Loucy (cell line): ENCODE results near the gene NAA50.

Source experiments
- H2AFZ ChIP-seq: fragments of 200-600 bp; sonication (generic); 2 replicates; pipeline ENCODE4 v1.6.0; 2016; ENCODE audit warnings: antibody characterized with exemption, mild to moderate bottlenecking, low read length, moderate library complexity
- H3F3A ChIP-seq: fragments of 200-600 bp; 2 replicates; pipeline ENCODE4 v1.6.0; 2016; ENCODE audit warnings: antibody characterized with exemption, low read depth, mild to moderate bottlenecking
- H3K27me3 ChIP-seq: fragments of 200-600 bp; sonication (generic); 2 replicates; pipeline ENCODE4 v1.6.1; 2014; ENCODE audit warnings: low read length, mild to moderate bottlenecking; ENCODE audit not compliant: insufficient read depth, poor library complexity, severe bottlenecking
- H3K36me3 ChIP-seq: fragments of 200-600 bp; sonication (generic); 2 replicates; pipeline ENCODE4 v1.6.1; 2016; ENCODE audit warnings: low read length; ENCODE audit not compliant: insufficient read depth
- H3K4me1 ChIP-seq: fragments of 200-600 bp; sonication (generic); 2 replicates; pipeline ENCODE4 v1.5.1; 2014; ENCODE audit warnings: low read length, mild to moderate bottlenecking; ENCODE audit not compliant: insufficient read depth, poor library complexity, severe bottlenecking
- H3K4me2 ChIP-seq: fragments of 200-600 bp; sonication (generic); 2 replicates; pipeline ENCODE4 v1.6.0; 2014; ENCODE audit warnings: antibody characterized with exemption, low read length, low read depth, mild to moderate bottlenecking; ENCODE audit not compliant: poor library complexity, severe bottlenecking
- H3K4me3 ChIP-seq: fragments of 200-600 bp; sonication (generic); 2 replicates; pipeline ENCODE4 v1.5.1; 2014; ENCODE audit warnings: low read length, mild to moderate bottlenecking, mixed read lengths; ENCODE audit not compliant: poor library complexity, severe bottlenecking
- H3K79me2 ChIP-seq: fragments of 200-600 bp; sonication (generic); 2 replicates; pipeline ENCODE4 v1.6.1; 2014; ENCODE audit warnings: low read length; ENCODE audit not compliant: insufficient read depth
- H3K9ac ChIP-seq: fragments of 200-600 bp; sonication (generic); 2 replicates; pipeline ENCODE4 v1.6.0; 2014; ENCODE audit warnings: mild to moderate bottlenecking, low read depth, low read length, moderate library complexity; ENCODE audit not compliant: poor library complexity, severe bottlenecking
- H3K9me2 ChIP-seq: fragments of 200-600 bp; sonication (generic); replicated peaks from 2 replicates; pipeline ENCODE4 v1.6.1; 2016; ENCODE audit warnings: low read depth, low read length, mixed read lengths
- H3K9me3 ChIP-seq: fragments of 200-600 bp; sonication (generic); 2 replicates; pipeline ENCODE4 v1.6.1; 2014; ENCODE audit warnings: mild to moderate bottlenecking, antibody characterized with exemption, low read length, low read depth; ENCODE audit not compliant: insufficient read depth
- H4K20me1 ChIP-seq: fragments of 200-600 bp; sonication (generic); 2 replicates; pipeline ENCODE4 v1.6.0; 2014; ENCODE audit warnings: antibody characterized with exemption, low read length, mild to moderate bottlenecking; ENCODE audit not compliant: insufficient read depth, poor library complexity, severe bottlenecking
- EZH2phosphoT487 ChIP-seq: fragments of 200-600 bp; IDR thresholded peaks from 2 replicates; pipeline ENCODE4 v1.6.1; 2018; ENCODE audit warnings: antibody characterized with exemption, mild to moderate bottlenecking, moderate library complexity, borderline replicate concordance
- TF ChIP-seq, protein P1 (sequence below): fragments of 200-600 bp; sonication (generic); conservative IDR thresholded peaks from 2 replicates; pipeline ENCODE4 v1.5.1; 2014; ENCODE audit warnings: mild to moderate bottlenecking, antibody characterized with exemption, low read length

The NAA50 gene

DNA sequence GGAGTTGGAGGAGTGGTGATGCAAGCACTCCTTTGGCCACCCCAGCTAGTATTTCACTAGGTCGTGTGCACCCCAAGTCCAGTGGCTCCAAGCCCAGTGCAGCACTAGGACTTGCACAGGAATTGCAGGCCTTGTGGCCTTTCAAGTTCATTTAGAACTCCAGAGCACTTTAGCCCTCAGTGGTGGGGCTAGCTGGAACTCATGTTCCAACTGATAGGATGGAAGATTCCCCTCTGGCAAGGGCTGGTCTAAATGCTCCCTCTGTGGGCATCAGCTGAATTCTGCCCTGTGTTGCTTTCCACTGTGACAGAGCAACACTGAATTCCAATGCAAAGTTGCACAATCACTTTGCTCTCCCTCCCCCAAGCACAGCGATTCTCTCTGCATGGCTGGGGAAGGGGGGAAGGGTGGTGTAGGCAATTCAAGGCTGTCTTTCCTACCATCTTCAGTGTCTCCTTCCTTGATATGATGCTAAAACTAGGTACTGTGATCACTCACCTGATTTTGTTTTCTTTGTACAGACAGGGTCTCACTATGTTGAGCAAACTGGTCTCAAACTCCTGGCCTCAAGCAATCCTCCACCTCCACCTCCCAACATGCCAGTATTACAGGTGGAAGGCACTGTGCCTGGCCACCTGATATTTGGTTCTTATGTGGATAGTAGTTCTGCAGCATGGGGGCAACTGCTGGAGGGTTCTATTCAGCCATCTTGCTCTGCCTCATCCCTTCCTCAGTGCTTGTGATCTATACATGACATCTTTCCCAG, 59.9 kb downstream of the NAA50 start:
- H3K36me3 ChIP-seq, result no peaks in the 10 kb centered on the region
- no peaks in the 10 kb centered on the region for H3K27me3 ChIP-seq
- peaks cover 6% of the 10 kb centered on the region; the same call in 1 of the 2 replicates for H3K9me3 ChIP-seq
- no peaks in the 10 kb centered on the region for H4K20me1 ChIP-seq
- H3K9me2 ChIP-seq, result no peaks in the 10 kb centered on the region
- H3K4me1 ChIP-seq, result no peaks in the 10 kb centered on the region
- H3K9ac ChIP-seq, result no peak overlapping the region
- H3F3A ChIP-seq, result no peaks in the 10 kb centered on the region
- H3K79me2 ChIP-seq, result peaks cover 9% of the 10 kb centered on the region; the same call in 1 of the 2 replicates
- H3K4me3 ChIP-seq, result no peak overlapping the region
- no peak overlapping the region for H3K4me2 ChIP-seq
- TF ChIP-seq EZH2phosphoT487, result no peak
- TF ChIP-seq, protein P1, sequence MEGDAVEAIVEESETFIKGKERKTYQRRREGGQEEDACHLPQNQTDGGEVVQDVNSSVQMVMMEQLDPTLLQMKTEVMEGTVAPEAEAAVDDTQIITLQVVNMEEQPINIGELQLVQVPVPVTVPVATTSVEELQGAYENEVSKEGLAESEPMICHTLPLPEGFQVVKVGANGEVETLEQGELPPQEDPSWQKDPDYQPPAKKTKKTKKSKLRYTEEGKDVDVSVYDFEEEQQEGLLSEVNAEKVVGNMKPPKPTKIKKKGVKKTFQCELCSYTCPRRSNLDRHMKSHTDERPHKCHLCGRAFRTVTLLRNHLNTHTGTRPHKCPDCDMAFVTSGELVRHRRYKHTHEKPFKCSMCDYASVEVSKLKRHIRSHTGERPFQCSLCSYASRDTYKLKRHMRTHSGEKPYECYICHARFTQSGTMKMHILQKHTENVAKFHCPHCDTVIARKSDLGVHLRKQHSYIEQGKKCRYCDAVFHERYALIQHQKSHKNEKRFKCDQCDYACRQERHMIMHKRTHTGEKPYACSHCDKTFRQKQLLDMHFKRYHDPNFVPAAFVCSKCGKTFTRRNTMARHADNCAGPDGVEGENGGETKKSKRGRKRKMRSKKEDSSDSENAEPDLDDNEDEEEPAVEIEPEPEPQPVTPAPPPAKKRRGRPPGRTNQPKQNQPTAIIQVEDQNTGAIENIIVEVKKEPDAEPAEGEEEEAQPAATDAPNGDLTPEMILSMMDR, result no peak
- no peak overlapping the region for H2AFZ ChIP-seq

DNA sequence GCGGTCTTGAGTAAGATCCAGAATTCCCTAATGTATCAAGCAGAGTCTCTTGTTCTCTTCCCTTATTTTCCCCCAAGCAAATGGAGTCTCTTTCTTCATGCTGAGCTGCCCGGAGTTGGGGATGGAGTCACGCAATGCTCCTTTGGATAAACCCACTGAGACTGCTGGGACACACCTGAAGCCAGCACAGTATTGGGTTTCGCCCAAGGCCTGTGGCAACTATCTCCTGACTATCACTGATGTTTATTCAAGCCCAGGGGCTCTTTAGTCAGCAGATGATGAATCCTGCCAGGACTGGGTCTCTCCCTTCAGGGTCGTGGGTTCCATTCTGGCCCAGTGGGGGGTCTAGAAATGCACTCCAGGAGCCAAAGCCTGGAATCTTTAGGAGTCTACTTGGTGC, 60.9 kb downstream of the NAA50 start:
- TF ChIP-seq, protein P1, result no peak
- no peak for TF ChIP-seq EZH2phosphoT487
- peaks cover 6% of the 10 kb centered on the region; the same call in 1 of the 2 replicates for H3K9me3 ChIP-seq
- 0 out of 2 replicates have a peak, but pooled peaks cover 1% of the 10 kb centered on the region for H3K79me2 ChIP-seq
- no peaks in the 10 kb centered on the region for H3K27me3 ChIP-seq
- no peaks in the 10 kb centered on the region for H4K20me1 ChIP-seq
- H3K4me1 ChIP-seq, result no peaks in the 10 kb centered on the region
- H2AFZ ChIP-seq, result no peak overlapping the region
- no peaks in the 10 kb centered on the region for H3K9me2 ChIP-seq
- H3K9ac ChIP-seq, result no peak overlapping the region
- H3F3A ChIP-seq, result no peaks in the 10 kb centered on the region
- no peak overlapping the region for H3K4me2 ChIP-seq
- H3K4me3 ChIP-seq, result no peak overlapping the region
- H3K36me3 ChIP-seq, result no peaks in the 10 kb centered on the region

DNA sequence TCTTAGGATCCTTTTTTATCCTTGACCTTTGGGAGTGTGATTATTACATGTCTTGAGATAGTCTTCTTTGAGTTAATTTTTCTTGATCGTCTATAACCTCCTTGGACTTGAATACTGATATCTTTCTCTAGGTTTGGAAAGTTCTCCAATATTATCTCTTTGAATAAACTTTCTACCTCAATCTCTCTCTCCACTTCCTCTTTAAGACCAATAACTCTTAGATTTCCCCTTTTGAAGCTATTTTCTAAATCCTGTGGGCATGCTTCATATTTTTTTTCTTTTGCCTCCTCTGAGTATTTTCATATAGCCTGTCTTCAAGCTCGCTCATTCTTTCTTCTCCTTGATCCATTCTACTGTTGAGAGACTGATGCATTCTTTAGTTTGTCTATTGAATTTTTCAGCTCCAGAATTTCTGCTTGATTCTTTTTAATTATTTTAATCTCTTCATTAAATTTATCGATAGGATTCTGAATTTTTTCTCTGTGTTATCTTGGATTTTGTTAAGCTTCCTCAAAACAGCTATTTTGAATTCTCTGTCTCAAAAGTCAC, 61.7 kb downstream of the NAA50 start:
- H3K9ac ChIP-seq, result no peak overlapping the region
- no peaks in the 10 kb centered on the region for H3F3A ChIP-seq
- no peaks in the 10 kb centered on the region for H3K27me3 ChIP-seq
- peaks cover 6% of the 10 kb centered on the region; the same call in 1 of the 2 replicates for H3K9me3 ChIP-seq
- H3K9me2 ChIP-seq, result no peaks in the 10 kb centered on the region
- H3K4me2 ChIP-seq, result no peak overlapping the region
- no peak overlapping the region for H3K4me3 ChIP-seq
- no peak overlapping the region for H2AFZ ChIP-seq
- no peaks in the 10 kb centered on the region for H3K36me3 ChIP-seq
- no peaks in the 10 kb centered on the region for H3K79me2 ChIP-seq
- H3K4me1 ChIP-seq, result no peaks in the 10 kb centered on the region
- no peak for TF ChIP-seq EZH2phosphoT487
- TF ChIP-seq, protein P1, result no peak
- no peaks in the 10 kb centered on the region for H4K20me1 ChIP-seq
